HG02759 (cell line): ENCODE results near the gene ABLIM1.

ENCODE experiments used
- ATAC-seq: cut with Tn5 transposase; IDR thresholded peaks from one replicate; pipeline ENCODE4 v1.9.1; 2021; ENCODE audit warnings: mild to moderate bottlenecking, moderate library complexity; ENCODE audit not compliant: unreplicated experiment

ABLIM1 gene

DNA sequence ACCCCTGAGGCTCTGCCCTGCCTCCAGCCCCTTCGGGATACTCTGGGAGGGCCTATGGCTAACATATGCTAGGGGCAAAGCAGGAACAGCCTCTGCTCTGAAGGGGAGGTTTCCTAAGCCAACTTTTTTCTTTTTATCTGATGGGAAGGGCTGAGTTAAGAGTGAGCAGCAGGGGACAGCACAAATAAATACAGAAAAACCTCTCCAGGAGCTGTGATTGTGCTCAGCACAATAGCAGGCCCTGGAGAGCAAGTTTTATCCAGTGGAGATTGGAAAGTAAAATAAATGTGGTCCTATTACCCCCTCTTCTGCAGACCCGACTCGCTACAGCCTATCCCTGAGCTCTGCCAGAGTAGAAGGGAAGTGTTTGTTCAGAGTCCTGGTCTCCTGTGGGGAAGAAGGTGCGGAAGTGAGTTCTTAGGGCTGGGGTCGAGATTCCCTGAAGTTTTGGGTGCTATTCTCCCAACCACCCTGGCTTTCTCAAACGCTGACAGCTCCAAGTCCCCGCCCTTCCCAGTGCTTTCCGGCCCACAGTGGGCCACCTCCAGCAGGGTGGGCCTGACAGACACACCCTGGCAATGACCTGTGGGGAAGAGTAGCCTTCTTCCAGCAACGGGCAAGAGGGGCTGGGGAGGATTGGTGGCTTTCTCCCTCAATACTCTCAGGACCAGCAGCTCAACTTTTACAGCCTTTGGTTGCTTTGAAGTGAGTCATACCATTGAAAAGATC is 230.8 kb downstream of the ABLIM1 start:
- no peak for ATAC-seq

- no peak for ATAC-seq
Observed at GRCh38 chr10:114426476-114426875, 231.6 kb downstream of the ABLIM1 start.

DNA sequence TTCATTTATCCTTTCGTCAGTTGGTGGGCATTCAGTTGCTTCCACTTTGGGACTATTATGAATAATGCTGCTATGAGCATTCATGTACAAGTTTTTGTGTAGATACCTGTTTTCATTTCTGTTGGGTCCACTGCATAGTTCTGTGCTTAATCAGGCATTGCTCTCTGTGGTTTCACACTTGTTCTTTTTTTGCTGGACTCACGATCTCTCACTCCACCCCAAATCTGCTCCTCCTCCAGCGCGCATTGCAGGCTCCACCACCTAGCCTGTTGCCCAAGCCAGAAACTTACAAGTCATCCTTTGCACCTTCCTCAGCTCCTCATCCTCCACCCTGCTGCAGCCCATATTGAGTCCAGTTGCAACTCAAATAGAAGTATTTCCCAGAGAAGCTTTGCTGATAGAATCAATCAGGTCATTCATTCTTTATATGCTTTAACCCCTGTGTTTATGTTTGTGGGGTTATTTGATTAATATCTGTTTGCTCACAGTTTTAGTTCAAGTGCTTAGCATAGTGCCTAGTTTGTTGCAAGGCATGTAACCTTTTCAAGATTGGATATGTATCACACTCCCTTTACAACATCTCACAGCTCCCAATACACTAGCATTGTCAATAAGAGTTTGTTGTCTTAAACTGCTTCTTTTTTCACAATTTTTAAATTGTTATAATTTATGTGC is 237.1 kb downstream of the ABLIM1 start:
- no peak for ATAC-seq

DNA sequence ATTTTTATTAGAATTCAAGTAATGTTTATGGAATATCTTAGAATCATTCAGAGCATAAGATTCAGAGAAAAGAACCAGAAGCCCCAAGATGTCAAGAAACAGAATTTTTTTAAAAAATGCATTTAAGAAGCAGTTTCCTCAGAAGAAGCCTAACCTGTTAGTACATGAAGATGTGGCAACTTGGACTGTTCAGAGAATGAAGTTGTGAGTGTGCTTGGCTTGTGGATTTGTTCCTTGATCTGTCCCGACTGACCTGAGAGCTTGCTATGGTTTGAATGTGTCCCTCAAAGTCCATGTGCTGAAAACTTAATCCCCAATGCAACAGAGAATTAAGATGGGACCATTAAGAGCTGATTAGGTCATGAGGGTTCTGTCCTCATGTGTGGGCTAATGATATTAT is 240.0 kb downstream of the ABLIM1 start:
- no peak for ATAC-seq

GRCh38 chr10:114412907-114413797 is 244.9 kb downstream of the ABLIM1 start:
- no peak for ATAC-seq

GRCh38 chr10:114408968-114409444 is 249.1 kb downstream of the ABLIM1 start:
- no peak for ATAC-seq

DNA sequence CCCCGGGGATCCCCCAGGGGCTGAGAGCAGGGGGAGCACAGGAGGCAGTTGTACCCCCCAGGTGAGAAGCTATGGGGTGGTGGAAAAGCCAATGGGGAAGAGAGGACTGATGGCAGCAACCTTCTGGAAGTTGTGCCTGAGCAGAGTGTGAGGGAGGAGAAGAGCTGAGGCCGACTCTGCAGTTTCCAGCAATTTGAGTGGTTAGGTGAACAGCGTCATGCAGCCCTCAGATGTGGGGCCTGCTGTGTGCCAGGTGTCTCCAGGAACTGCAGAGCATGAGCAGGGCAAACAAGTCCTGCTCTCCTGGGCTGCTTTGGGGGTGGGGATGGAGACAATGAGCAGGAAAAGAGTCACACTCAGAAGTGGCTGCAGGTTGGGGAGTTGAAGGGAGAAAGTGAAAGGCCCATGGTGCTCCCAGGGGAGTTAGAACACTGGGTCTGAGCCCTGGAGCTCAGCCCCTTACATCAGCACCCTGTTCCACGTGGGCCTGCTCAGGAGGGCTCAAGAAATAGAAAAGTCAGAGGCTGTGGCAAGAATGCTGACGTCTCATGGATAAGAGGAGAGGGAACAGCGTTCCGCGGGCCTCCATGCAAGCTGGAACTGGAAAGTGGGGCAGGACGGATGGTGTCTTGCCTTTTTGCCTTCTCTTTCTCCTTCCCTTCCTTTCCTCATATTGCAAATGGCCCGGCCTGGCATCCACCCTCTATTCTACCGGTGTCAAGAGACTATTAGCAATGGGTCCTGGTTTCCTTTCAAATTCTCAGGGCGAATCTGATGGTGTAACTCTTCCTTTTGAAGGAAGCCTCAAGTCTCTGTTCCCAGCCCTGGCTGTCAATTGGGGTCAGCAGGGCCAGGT is 249.7 kb downstream of the ABLIM1 start:
- ATAC-seq, result peak; percentile 48

- no peak for ATAC-seq
Observed at GRCh38 chr10:114406455-114406854, 251.6 kb downstream of the ABLIM1 start.

- ATAC-seq, result no peak
Observed at GRCh38 chr10:114405011-114405350, 253.1 kb downstream of the ABLIM1 start.

GRCh38 chr10:114404171-114405010 is 253.7 kb downstream of the ABLIM1 start, which contains the start of gene AFAP1L2:
AFAP1L2 (minus strand) TSS chr10:114404502; CDS start chr10:114404455, 47 bp downstream.
- ATAC-seq, result no peak

DNA sequence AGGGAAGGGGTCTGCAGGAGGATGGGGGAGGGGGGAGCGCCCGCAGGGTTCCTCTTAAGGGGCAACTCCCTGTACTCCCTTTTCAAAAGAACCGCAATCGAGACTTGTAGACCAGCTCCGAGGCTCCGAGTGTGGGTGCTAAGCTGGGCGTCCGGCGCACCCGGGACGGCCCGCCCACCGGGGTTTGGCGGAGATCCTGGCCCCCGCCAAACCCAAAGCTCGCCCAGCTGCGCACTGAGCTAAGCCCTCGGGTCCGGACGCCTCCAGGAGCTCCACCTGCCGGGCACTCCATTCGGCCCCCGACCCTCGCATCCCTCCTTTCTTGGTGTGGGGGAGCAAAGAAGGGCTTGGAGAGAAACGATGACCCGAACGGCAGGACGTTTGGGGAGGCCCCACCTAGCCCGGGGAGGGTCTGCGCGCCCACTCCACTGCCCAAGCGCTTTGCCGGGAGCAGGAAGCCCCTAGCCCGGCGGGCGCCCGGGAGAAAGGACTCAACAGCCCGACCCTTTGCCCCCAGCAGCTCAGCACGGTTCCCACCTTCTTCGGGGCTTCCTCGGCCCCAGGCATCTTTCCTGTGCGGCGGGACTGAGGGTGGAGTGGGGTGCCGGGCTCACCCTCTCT is 254.4 kb downstream of the ABLIM1 start:
- no peak for ATAC-seq

DNA sequence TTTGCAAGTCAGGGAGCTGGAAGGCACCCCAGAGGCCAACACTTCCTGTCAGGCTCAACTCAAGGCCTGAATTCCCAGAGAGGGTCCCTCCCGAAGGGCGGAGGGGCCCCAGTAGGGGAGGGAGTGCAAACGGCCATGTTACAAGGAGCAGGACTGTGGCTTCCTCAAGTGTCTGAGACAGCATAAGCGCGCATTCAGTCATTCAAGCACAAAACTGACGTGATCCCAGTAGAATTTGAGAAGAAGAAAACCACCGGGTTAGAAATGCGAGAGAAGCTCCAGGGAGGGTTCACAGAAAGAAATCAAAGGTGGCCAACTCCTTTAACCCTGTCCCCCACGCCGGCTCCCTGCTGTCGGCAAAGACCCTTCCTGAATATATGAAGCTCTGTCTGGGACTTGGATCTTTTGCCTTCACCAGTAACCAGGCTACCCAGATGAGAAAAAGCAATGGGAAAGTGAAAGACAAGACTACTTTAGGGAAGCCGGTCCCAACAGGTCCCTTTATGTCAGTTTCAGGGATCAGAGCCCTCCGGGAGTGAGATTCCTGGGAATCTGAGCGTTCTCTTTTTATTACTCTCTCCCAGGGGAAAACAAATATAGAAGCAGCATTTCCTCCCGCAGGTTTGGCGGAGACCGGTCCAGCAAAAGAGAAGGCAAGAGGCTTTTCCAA is 255.1 kb downstream of the ABLIM1 start:
- no peak for ATAC-seq

- ATAC-seq, result no peak
Observed at GRCh38 chr10:114402233-114402632, 255.8 kb downstream of the ABLIM1 start.

DNA sequence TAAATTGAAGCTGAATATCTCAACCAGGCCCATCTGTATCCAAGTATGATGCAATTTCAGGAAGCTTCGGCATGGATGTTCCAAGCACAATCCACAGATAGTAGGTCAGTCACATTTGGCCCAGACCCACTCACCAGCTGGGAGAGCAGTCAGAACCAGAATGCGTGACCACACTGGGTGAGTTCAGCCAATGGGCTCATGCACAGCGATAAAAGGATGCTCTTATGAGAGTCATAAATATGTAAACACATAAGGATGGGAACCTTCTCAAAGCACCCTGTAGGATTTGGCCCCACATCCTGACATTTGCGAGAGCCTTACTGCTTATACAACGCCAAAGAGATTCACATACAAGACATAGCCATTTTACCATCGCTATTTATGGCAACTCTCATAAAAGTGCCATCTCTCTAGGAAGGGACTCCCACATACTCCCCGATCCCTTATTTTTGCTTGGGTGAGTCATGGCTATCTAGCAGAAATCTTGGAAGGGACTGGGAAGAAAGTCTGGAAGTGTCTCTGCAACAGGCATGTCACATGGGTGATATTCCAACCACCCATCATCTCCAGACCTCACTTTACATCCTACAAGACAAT is 256.8 kb downstream of the ABLIM1 start:
- ATAC-seq, result no peak

GRCh38 chr10:114400091-114400490 is 258.0 kb downstream of the ABLIM1 start:
- ATAC-seq, result no peak

- no peak for ATAC-seq
Observed at GRCh38 chr10:114399576-114399975, 258.5 kb downstream of the ABLIM1 start.

DNA sequence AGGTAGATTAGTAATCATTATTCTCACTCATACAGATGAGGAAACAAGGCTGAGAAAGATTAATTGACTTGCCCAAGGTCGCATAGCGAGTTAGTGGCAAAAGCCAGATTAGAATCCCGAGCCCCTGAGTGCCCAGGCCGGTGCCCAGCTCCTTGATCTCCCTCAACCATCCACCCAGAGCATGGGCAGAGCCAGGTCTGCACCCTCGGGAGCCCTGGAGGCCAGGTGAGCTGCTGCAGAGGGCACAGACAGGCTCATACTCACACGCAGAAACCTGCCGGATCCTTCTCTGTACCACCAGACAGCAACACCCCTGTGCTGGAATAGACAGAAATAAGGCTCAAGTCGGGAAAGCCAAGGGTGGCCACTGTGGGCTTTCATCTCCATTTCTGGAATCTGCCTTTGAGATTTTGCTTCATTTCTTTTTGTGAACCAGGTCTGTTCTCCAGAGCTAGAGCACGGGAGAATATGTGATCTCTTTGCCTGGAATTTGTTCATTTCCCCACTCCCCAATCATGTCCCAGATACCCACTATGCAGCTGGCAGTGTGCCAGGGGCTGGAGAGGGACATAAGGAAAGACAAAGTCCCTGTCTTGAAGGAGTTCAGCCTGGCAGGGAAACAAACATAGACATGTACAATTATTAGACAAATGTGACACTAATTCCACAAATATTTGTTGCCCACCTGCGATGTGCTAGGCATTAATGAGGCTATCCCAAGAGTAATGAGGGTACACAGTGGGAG is 259.3 kb downstream of the ABLIM1 start:
- ATAC-seq, result no peak
